ENCODE results near the gene POC1A. TPM values are rescaled to one million over a fixed set of nuclear protein-coding genes. Genes with fewer than 3 reads are reported as not detected.

Gene POC1A
- total RNA-seq, 1 donor from 2014 or later = 4.7 TPM

- Histone ChIP-seq H3K4me3 (ENCODE audit: low read depth, low read length) (no peak overlapping the region), H3K36me3 (ENCODE audit: control insufficient read depth, insufficient read depth, low read length) (no peaks in the 10 kb centered on the region), H3K27me3 (ENCODE audit: control insufficient read depth, insufficient read depth, low read length) (no peaks in the 10 kb centered on the region)
- DNase-seq (ENCODE audit: low read depth) = no peak
- TF ChIP-seq CTCF (IDR thresholded peaks at IDR 0.05; ENCODE audit: insufficient read depth, low read length, poor library complexity, severe bottlenecking) = no peak
These were observed 61.3 kb downstream of the POC1A start for GRCh38 chr3:52092891-52093290.

GRCh38 chr3:52092271-52092660 is 62.0 kb downstream of the POC1A start:
- no peaks in the 10 kb centered on the region for H3K36me3 ChIP-seq (ENCODE audit: control insufficient read depth, insufficient read depth, low read length)
- H3K4me3 ChIP-seq (ENCODE audit: low read depth, low read length) = no peak overlapping the region
- TF ChIP-seq CTCF (IDR thresholded peaks at IDR 0.05; ENCODE audit: insufficient read depth, low read length, poor library complexity, severe bottlenecking) = no peak
- no peaks in the 10 kb centered on the region for H3K27me3 ChIP-seq (ENCODE audit: control insufficient read depth, insufficient read depth, low read length)
- DNase-seq (ENCODE audit: low read depth) = no peak

- no peaks in the 10 kb centered on the region for H3K36me3 ChIP-seq (ENCODE audit: control insufficient read depth, insufficient read depth, low read length)
- H3K27me3 ChIP-seq (ENCODE audit: control insufficient read depth, insufficient read depth, low read length) = no peaks in the 10 kb centered on the region
- no peak overlapping the region for H3K4me3 ChIP-seq (ENCODE audit: low read depth, low read length)
- DNase-seq (ENCODE audit: low read depth) = peak; percentile 39
- TF ChIP-seq CTCF (IDR thresholded peaks at IDR 0.05; ENCODE audit: insufficient read depth, low read length, poor library complexity, severe bottlenecking) = no peak
These were observed 62.5 kb downstream of the POC1A start for GRCh38 chr3:52091586-52092270.

GRCh38 chr3:52090933-52091468 is 63.2 kb downstream of the POC1A start:
- Histone ChIP-seq H3K4me3 (ENCODE audit: low read depth, low read length) (no peak overlapping the region), H3K36me3 (ENCODE audit: control insufficient read depth, insufficient read depth, low read length) (no peaks in the 10 kb centered on the region), H3K27me3 (ENCODE audit: control insufficient read depth, insufficient read depth, low read length) (no peaks in the 10 kb centered on the region)
- no peak for TF ChIP-seq CTCF (IDR thresholded peaks at IDR 0.05; ENCODE audit: insufficient read depth, low read length, poor library complexity, severe bottlenecking)
- DNase-seq (ENCODE audit: low read depth) = no peak

GRCh38 chr3:52090131-52090932 is 63.9 kb downstream of the POC1A start:
- no peak overlapping the region for H3K4me3 ChIP-seq (ENCODE audit: low read depth, low read length)
- peak; percentile 91 for DNase-seq (ENCODE audit: low read depth)
- no peaks in the 10 kb centered on the region for H3K27me3 ChIP-seq (ENCODE audit: control insufficient read depth, insufficient read depth, low read length)
- no peak for TF ChIP-seq CTCF (IDR thresholded peaks at IDR 0.05; ENCODE audit: insufficient read depth, low read length, poor library complexity, severe bottlenecking)
- no peaks in the 10 kb centered on the region for H3K36me3 ChIP-seq (ENCODE audit: control insufficient read depth, insufficient read depth, low read length)
